SK-N-SH treated with all-trans-retinoic acid at 6 μM for 48 hours (cell line): Measurements from ENCODE around the gene SPTB.

Experiments
- ATAC-seq: fragments of 200-7000 bp; cut with Tn5 transposase; 3 replicates; pipeline ENCODE4 v1.9.1; 2020; ENCODE audit warnings: mild to moderate bottlenecking, moderate library complexity
- ARNTL ChIP-seq: fragments of 450-650 bp; formaldehyde crosslinking; IDR thresholded peaks from 2 replicates; pipeline ENCODE4 v1.5.0; 2020; ENCODE audit warnings: low read depth, mild to moderate bottlenecking, moderate library complexity, borderline replicate concordance
- BACH2 ChIP-seq: fragments of 250-450 bp; sonication (Bioruptor Pico); IDR thresholded peaks from 2 replicates; pipeline ENCODE4 v1.9.0; 2021; ENCODE audit warnings: mild to moderate bottlenecking, borderline replicate concordance
- CSDC2 ChIP-seq: fragments of 250-450 bp; sonication (Bioruptor Pico); IDR thresholded peaks from 2 replicates; pipeline ENCODE4 v1.5.0; 2020; ENCODE audit warnings: mild to moderate bottlenecking, moderate library complexity
- ESRRG ChIP-seq: fragments of 250-450 bp; sonication (Bioruptor Pico); IDR thresholded peaks from 2 replicates; pipeline ENCODE4 v1.6.1; 2021; ENCODE audit warnings: mild to moderate bottlenecking
- OSR1 ChIP-seq: fragments of 250-450 bp; sonication (Bioruptor Pico); IDR thresholded peaks from 2 replicates; pipeline ENCODE4 v1.8.0; 2022; ENCODE audit warnings: moderate library complexity, mild to moderate bottlenecking, inconsistent platforms
- RARB ChIP-seq: fragments of 250-450 bp; sonication (Bioruptor Pico); IDR thresholded peaks from 2 replicates; pipeline ENCODE4 v1.8.0; 2021; ENCODE audit warnings: mild to moderate bottlenecking, moderate library complexity
- SNAI2 ChIP-seq: fragments of 250-450 bp; sonication (Bioruptor Pico); IDR thresholded peaks from 2 replicates; pipeline ENCODE4 v1.5.0; 2020; ENCODE audit warnings: mild to moderate bottlenecking, moderate library complexity
- TCF4 ChIP-seq: fragments of 250-450 bp; sonication (Bioruptor Pico); IDR thresholded peaks from 2 replicates; pipeline ENCODE4 v1.8.0; 2021; ENCODE audit warnings: mild to moderate bottlenecking, moderate library complexity, borderline replicate concordance
- TOX ChIP-seq: fragments of 250-450 bp; sonication (Bioruptor Pico); IDR thresholded peaks from 2 replicates; pipeline ENCODE4 v1.8.0; 2021; ENCODE audit warnings: mild to moderate bottlenecking, moderate library complexity, borderline replicate concordance
- ZC3H10 ChIP-seq: fragments of 250-450 bp; sonication (Bioruptor Pico); IDR thresholded peaks from 2 replicates; pipeline ENCODE4 v1.5.1; 2021; ENCODE audit warnings: mild to moderate bottlenecking, moderate library complexity
- ZFP3 ChIP-seq: fragments of 250-450 bp; sonication (Bioruptor Pico); IDR thresholded peaks from 2 replicates; pipeline ENCODE4 v1.5.0; 2020; ENCODE audit warnings: mild to moderate bottlenecking, moderate library complexity
- ZFP30 ChIP-seq: fragments of 450-650 bp; formaldehyde crosslinking; IDR thresholded peaks from 2 replicates; pipeline ENCODE4 v1.5.0; 2022; ENCODE audit warnings: mild to moderate bottlenecking, moderate library complexity
- ZNF565 ChIP-seq: fragments of 450-650 bp; formaldehyde crosslinking; conservative IDR thresholded peaks from 2 replicates; pipeline ENCODE4 v1.5.0; 2020; ENCODE audit warnings: low read depth, mild to moderate bottlenecking, moderate library complexity
- ZNF70 ChIP-seq: fragments of 450-650 bp; formaldehyde crosslinking; IDR thresholded peaks from 2 replicates; pipeline ENCODE4 v1.5.0; 2020; ENCODE audit warnings: mild to moderate bottlenecking, moderate library complexity
- ZNF8 ChIP-seq: fragments of 450-650 bp; formaldehyde crosslinking; IDR thresholded peaks from 2 replicates; pipeline ENCODE4 v1.5.0; 2020; ENCODE audit warnings: mild to moderate bottlenecking, moderate library complexity
- TF ChIP-seq, protein P1 (sequence below): fragments of 250-450 bp; sonication (Bioruptor Pico); IDR thresholded peaks from 2 replicates; pipeline ENCODE4 v1.5.1; 2020; ENCODE audit warnings: low read depth, mild to moderate bottlenecking, moderate library complexity
- TF ChIP-seq, protein P2 (sequence below): fragments of 250-450 bp; sonication (Bioruptor Pico); IDR thresholded peaks from 2 replicates; pipeline ENCODE4 v1.8.0; 2020; ENCODE audit warnings: mild to moderate bottlenecking, moderate library complexity, borderline replicate concordance
- TF ChIP-seq, protein P3 (sequence below): fragments of 250-450 bp; sonication (Bioruptor Pico); IDR thresholded peaks from 2 replicates; pipeline ENCODE4 v1.5.0; 2020; ENCODE audit warnings: mild to moderate bottlenecking, moderate library complexity
- TF ChIP-seq, protein P4 (sequence below): fragments of 250-450 bp; sonication (Bioruptor Pico); IDR thresholded peaks from 2 replicates; pipeline ENCODE4 v1.8.0; 2021; ENCODE audit warnings: low read depth, mild to moderate bottlenecking, moderate library complexity, borderline replicate concordance
- TF ChIP-seq, protein P5 (sequence below): fragments of 250-450 bp; sonication (Bioruptor Pico); IDR thresholded peaks from 2 replicates; pipeline ENCODE4 v1.5.1; 2021; ENCODE audit warnings: mild to moderate bottlenecking, moderate library complexity

Gene SPTB

DNA sequence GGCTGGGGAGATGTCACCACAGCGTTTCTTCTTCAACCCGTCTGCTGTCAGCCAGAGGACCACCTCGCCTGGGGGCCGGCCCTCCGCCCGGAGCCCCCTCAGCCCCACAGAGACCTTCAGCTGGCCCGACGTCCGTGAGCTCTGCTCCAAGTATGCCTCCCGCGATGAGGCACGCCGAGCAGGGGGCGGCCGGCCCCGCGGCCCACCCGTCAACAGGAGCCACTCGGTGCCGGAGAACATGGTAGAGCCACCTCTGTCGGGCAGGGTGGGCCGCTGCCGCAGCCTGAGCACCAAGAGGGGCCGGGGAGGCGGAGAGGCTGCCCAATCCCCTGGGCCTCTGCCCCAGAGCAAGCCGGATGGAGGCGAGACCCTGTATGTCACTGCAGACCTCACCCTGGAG, 136.6 kb downstream of the SPTB start (continued):
- TF ChIP-seq ZFP3 (CRISPR knock-in tag) (no peak), SNAI2 (CRISPR knock-in tag) (no peak)
- TF ChIP-seq, protein P1, sequence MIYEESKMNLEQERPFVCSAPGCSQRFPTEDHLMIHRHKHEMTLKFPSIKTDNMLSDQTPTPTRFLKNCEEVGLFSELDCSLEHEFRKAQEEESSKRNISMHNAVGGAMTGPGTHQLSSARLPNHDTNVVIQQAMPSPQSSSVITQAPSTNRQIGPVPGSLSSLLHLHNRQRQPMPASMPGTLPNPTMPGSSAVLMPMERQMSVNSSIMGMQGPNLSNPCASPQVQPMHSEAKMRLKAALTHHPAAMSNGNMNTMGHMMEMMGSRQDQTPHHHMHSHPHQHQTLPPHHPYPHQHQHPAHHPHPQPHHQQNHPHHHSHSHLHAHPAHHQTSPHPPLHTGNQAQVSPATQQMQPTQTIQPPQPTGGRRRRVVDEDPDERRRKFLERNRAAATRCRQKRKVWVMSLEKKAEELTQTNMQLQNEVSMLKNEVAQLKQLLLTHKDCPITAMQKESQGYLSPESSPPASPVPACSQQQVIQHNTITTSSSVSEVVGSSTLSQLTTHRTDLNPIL (CRISPR knock-in tag): no peak
- TF ChIP-seq, all 23 proteins: peak for 0

DNA sequence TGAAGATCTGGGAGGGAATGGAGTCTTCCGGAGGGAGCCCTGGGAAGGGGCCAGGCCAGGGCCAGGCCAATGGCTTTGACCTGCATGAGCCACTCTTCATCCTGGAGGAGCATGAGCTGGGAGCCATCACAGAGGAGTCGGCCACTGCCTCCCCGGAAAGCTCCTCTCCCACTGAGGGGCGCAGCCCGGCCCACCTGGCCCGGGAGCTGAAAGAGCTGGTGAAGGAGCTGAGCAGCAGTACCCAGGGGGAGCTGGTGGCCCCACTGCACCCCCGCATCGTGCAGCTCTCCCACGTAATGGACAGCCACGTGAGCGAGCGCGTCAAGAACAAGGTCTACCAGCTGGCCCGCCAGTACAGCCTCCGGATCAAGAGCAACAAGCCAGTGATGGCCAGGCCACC, 137.7 kb downstream of the SPTB start:
- no peak for TF ChIP-seq TOX
- TF ChIP-seq, protein P2, sequence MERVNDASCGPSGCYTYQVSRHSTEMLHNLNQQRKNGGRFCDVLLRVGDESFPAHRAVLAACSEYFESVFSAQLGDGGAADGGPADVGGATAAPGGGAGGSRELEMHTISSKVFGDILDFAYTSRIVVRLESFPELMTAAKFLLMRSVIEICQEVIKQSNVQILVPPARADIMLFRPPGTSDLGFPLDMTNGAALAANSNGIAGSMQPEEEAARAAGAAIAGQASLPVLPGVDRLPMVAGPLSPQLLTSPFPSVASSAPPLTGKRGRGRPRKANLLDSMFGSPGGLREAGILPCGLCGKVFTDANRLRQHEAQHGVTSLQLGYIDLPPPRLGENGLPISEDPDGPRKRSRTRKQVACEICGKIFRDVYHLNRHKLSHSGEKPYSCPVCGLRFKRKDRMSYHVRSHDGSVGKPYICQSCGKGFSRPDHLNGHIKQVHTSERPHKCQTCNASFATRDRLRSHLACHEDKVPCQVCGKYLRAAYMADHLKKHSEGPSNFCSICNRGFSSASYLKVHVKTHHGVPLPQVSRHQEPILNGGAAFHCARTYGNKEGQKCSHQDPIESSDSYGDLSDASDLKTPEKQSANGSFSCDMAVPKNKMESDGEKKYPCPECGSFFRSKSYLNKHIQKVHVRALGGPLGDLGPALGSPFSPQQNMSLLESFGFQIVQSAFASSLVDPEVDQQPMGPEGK (CRISPR knock-in tag): no peak
- TF ChIP-seq, protein P1 (CRISPR knock-in tag): no peak
- TF ChIP-seq OSR1 (CRISPR knock-in tag): no peak
- TF ChIP-seq RARB (CRISPR knock-in tag): no peak
- no peak for TF ChIP-seq ZC3H10 (CRISPR knock-in tag)
- TF ChIP-seq, all 23 proteins: peak for 0
- ATAC-seq: no peak

DNA sequence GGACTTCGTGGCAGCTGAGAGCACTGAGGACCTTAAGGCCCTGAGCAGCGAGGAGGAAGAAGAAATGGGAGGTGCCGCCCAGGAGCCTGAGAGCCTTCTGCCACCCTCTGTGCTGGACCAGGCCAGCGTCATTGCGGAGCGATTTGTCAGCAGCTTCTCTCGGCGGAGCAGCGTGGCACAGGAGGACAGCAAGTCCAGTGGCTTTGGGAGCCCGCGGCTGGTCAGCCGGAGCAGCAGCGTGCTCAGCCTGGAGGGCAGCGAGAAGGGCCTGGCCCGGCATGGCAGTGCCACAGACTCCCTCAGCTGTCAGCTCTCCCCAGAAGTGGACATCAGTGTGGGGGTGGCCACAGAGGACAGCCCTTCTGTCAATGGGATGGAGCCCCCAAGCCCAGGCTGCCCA, 138.5 kb downstream of the SPTB start:
- ATAC-seq: no peak
- TF ChIP-seq TOX: no peak
- TF ChIP-seq, protein P3, sequence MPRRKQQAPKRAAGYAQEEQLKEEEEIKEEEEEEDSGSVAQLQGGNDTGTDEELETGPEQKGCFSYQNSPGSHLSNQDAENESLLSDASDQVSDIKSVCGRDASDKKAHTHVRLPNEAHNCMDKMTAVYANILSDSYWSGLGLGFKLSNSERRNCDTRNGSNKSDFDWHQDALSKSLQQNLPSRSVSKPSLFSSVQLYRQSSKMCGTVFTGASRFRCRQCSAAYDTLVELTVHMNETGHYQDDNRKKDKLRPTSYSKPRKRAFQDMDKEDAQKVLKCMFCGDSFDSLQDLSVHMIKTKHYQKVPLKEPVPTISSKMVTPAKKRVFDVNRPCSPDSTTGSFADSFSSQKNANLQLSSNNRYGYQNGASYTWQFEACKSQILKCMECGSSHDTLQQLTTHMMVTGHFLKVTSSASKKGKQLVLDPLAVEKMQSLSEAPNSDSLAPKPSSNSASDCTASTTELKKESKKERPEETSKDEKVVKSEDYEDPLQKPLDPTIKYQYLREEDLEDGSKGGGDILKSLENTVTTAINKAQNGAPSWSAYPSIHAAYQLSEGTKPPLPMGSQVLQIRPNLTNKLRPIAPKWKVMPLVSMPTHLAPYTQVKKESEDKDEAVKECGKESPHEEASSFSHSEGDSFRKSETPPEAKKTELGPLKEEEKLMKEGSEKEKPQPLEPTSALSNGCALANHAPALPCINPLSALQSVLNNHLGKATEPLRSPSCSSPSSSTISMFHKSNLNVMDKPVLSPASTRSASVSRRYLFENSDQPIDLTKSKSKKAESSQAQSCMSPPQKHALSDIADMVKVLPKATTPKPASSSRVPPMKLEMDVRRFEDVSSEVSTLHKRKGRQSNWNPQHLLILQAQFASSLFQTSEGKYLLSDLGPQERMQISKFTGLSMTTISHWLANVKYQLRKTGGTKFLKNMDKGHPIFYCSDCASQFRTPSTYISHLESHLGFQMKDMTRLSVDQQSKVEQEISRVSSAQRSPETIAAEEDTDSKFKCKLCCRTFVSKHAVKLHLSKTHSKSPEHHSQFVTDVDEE (CRISPR knock-in tag): no peak
- TF ChIP-seq, protein P4, sequence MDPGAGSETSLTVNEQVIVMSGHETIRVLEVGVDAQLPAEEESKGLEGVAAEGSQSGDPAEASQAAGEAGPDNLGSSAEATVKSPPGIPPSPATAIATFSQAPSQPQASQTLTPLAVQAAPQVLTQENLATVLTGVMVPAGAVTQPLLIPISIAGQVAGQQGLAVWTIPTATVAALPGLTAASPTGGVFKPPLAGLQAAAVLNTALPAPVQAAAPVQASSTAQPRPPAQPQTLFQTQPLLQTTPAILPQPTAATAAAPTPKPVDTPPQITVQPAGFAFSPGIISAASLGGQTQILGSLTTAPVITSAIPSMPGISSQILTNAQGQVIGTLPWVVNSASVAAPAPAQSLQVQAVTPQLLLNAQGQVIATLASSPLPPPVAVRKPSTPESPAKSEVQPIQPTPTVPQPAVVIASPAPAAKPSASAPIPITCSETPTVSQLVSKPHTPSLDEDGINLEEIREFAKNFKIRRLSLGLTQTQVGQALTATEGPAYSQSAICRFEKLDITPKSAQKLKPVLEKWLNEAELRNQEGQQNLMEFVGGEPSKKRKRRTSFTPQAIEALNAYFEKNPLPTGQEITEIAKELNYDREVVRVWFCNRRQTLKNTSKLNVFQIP (CRISPR knock-in tag): no peak
- no peak for TF ChIP-seq ZNF565 (CRISPR knock-in tag)
- TF ChIP-seq RARB (CRISPR knock-in tag): no peak

DNA sequence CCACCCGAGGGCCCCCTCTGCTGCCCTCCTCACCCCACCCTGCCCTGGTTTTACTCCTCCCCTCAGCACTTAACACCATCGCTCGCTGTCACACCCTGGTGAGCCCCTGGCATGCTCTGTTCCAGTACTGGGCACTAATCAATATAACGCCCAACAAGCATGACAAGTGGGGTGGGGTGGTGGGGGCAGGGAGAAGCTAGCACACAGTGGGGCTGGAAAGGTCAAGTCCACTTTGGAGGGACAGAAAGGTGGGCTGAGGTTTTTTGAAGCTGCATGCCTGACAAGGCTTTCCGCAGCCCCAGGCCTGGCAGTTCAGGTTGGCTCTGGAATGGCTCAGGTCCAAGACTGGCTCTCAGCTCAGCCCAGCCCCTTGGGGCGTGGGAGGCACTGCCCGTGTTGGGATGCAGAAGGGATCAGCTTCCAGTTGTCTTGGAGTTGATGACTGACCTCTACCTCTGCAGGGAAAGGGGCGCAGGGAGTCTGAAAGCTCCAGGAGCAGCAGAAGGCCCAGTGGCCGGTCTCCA, 141.4 kb downstream of the SPTB start:
- TF ChIP-seq CSDC2 (no peak), RARB (CRISPR knock-in tag) (no peak), ESRRG (CRISPR knock-in tag) (no peak), ZFP3 (CRISPR knock-in tag) (no peak), ZNF8 (CRISPR knock-in tag) (no peak), ARNTL (no peak), ZNF565 (CRISPR knock-in tag) (no peak), BACH2 (no peak), SNAI2 (CRISPR knock-in tag) (no peak), ZFP30 (CRISPR knock-in tag) (no peak), TCF4 (CRISPR knock-in tag) (no peak), OSR1 (CRISPR knock-in tag) (no peak), ZC3H10 (CRISPR knock-in tag) (no peak), ZNF70 (no peak)
- TF ChIP-seq, protein P2 (CRISPR knock-in tag): no peak
- TF ChIP-seq, protein P5, sequence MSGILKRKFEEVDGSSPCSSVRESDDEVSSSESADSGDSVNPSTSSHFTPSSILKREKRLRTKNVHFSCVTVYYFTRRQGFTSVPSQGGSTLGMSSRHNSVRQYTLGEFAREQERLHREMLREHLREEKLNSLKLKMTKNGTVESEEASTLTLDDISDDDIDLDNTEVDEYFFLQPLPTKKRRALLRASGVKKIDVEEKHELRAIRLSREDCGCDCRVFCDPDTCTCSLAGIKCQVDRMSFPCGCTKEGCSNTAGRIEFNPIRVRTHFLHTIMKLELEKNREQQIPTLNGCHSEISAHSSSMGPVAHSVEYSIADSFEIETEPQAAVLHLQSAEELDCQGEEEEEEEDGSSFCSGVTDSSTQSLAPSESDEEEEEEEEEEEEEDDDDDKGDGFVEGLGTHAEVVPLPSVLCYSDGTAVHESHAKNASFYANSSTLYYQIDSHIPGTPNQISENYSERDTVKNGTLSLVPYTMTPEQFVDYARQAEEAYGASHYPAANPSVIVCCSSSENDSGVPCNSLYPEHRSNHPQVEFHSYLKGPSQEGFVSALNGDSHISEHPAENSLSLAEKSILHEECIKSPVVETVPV: no peak
- TF ChIP-seq, protein P1 (CRISPR knock-in tag): no peak
- ATAC-seq: no peak
